ENCODE data around the gene TBC1D26. TPM values are rescaled to one million over a fixed set of nuclear protein-coding genes. Genes with fewer than 3 reads are reported as not detected.
"Not testable (repeated sequence)": the region's sequence is repeated elsewhere in the genome, so short reads cannot be mapped to it uniquely, and the experiment has no call there.

The TBC1D26 gene
- total RNA-seq, 1 donor from 2014 or later = 3.3 TPM

GRCh38 chr17:15742051-15742795 is 10.1 kb downstream of the TBC1D26 start:
- no peak for DNase-seq (ENCODE audit: low spot score in 2 of 2)
- FAIRE-seq = no peak

- no peak for DNase-seq (ENCODE audit: low spot score in 2 of 2)
- FAIRE-seq = no peak
Observed at GRCh38 chr17:15742921-15743320, 10.8 kb downstream of the TBC1D26 start.

- FAIRE-seq = no peak
- no peak for DNase-seq (ENCODE audit: low spot score in 2 of 2)
Observed at GRCh38 chr17:15744074-15744676, 12.1 kb downstream of the TBC1D26 start.

GRCh38 chr17:15744885-15745284 is 12.8 kb downstream of the TBC1D26 start:
- FAIRE-seq (no peak), DNase-seq (ENCODE audit: low spot score in 2 of 2) (no peak)

GRCh38 chr17:15749403-15749802 is 17.3 kb downstream of the TBC1D26 start:
- not testable (repeated sequence) for FAIRE-seq; DNase-seq (ENCODE audit: low spot score in 2 of 2)

- not testable (repeated sequence) for DNase-seq (ENCODE audit: low spot score in 2 of 2); FAIRE-seq
Observed at GRCh38 chr17:15768865-15769533, 36.9 kb downstream of the TBC1D26 start.

- not testable (repeated sequence) for DNase-seq (ENCODE audit: low spot score in 2 of 2); FAIRE-seq
Observed at GRCh38 chr17:15770679-15771078, 38.6 kb downstream of the TBC1D26 start.

GRCh38 chr17:15776871-15777270 is 44.8 kb downstream of the TBC1D26 start:
- DNase-seq (ENCODE audit: low spot score in 2 of 2) (no peak), FAIRE-seq (no peak)

GRCh38 chr17:15777297-15777696 is 45.2 kb downstream of the TBC1D26 start:
- no peak for FAIRE-seq

GRCh38 chr17:15777717-15778116 is 45.6 kb downstream of the TBC1D26 start:
- no peak for DNase-seq (ENCODE audit: low spot score in 2 of 2)

More at GRCh38 chr17:15777297-15777696, 45.2 kb downstream of the TBC1D26 start:
- no peak for DNase-seq (ENCODE audit: low spot score in 2 of 2)

GRCh38 chr17:15779119-15779518 is 47.0 kb downstream of the TBC1D26 start:
- no peak for FAIRE-seq
- DNase-seq (ENCODE audit: low spot score in 2 of 2) = no peak

More at GRCh38 chr17:15777717-15778116, 45.6 kb downstream of the TBC1D26 start:
- no peak for FAIRE-seq

- FAIRE-seq = peak; percentile 45
- no peak for DNase-seq (ENCODE audit: low spot score in 2 of 2)
Observed at GRCh38 chr17:15780188-15780587, 48.1 kb downstream of the TBC1D26 start.

- peak; percentile 21 to 31 for DNase-seq (ENCODE audit: low spot score in 2 of 2)
- no peak for FAIRE-seq
Observed at GRCh38 chr17:15782866-15783265, 50.8 kb downstream of the TBC1D26 start.

GRCh38 chr17:15783461-15783860 is 51.4 kb downstream of the TBC1D26 start:
- FAIRE-seq (no peak), DNase-seq (ENCODE audit: low spot score in 2 of 2) (no peak)

GRCh38 chr17:15784351-15784750 is 52.3 kb downstream of the TBC1D26 start:
- DNase-seq (ENCODE audit: low spot score in 2 of 2) = peak in 1 of 2 donors; percentile 7
- not testable (repeated sequence) for FAIRE-seq

- DNase-seq (ENCODE audit: low spot score in 2 of 2); FAIRE-seq: not testable (repeated sequence)
Observed at GRCh38 chr17:15787363-15788075, 55.4 kb downstream of the TBC1D26 start.

- FAIRE-seq; DNase-seq (ENCODE audit: low spot score in 2 of 2): not testable (repeated sequence)
Observed at GRCh38 chr17:15788365-15788764, 56.3 kb downstream of the TBC1D26 start.
